HG02798 (cell line): ENCODE measurements around the gene ZMYND10.

Experiments
- ATAC-seq: cut with Tn5 transposase; IDR thresholded peaks from one replicate; pipeline ENCODE4 v1.9.1; 2021; ENCODE audit warnings: mild to moderate bottlenecking; ENCODE audit not compliant: unreplicated experiment, poor library complexity

ZMYND10 gene

DNA sequence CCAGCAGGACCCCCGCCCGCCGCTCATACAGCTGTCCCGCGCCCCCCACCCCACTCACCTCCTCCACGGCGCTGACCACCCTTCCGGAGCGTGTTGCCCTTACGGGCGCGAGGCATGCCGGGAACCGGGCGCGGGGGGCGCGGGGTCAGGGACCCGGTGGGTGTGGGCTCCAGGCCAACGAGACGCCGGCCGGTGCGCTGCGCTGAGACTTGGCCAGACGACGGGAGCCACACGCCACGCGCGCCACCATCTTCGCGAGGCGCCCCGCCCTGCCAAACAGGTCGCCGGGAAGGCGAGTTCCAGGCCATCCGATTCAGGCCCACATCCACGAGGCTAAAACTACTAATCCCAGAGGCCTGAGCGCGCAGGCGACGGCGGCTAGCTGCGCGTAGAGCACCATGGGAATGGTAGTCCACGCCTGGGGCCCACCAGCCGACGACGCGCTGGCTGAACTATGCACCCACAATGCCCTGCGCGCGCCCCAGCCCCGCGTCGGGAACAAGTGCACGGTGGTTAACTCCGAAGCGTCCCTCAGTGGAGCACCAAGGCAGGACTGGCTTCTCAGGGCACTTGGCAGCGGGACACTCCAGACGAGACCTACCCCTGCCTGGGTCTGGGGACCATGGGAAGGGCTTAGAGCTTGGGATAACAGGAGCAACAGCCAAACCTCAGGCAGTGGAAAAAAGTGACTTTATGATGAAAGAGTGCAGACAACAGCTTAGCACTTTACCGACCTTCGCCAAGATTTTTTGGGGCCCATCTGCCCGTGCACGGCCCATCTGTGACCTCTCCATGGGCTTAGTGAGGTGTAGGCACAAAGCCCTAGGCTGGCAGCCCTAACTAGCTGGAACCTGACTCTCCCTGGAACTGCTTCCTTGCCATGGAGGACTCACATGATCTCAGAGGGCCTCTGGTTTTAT lies 53.1 kb downstream of the ZMYND10 start, which contains the start of gene IFRD2:
Gene IFRD2 (minus strand): TSS at position 271 of the 920 bp plus-strand sequence. CDS start 155 bp downstream, at position 116.
- ATAC-seq = peak; percentile 96
